Effector CD4-positive, alpha-beta T cell (primary cell): Measurements from ENCODE around the gene TCP11. TPM values are rescaled to one million over a fixed set of nuclear protein-coding genes. Genes with fewer than 3 reads are reported as not detected.

ENCODE experiments used
- DNase-seq: peaks from one replicate; pipeline ENCODE4 v3.0.0-alpha.2; 2020
- total RNA-seq: gene quantifications from one replicate; lab custom pipeline; 2026; lab: John Stamatoyannopoulos, UW

The TCP11 gene
- not detected for total RNA-seq

GRCh38 chr6:35141007-35141655 is at the start of gene TCP11:
TCP11 (minus strand) TSS chr6:35141339; CDS start chr6:35140870, 469 bp downstream.
- DNase-seq, result no peak

- no peak for DNase-seq
Observed at GRCh38 chr6:35190306-35190705, 49.2 kb upstream of the TCP11 start.

GRCh38 chr6:35188886-35189285 is 47.7 kb upstream of the TCP11 start:
- no peak for DNase-seq

- DNase-seq, result no peak
Observed at GRCh38 chr6:35186571-35186970, 45.4 kb upstream of the TCP11 start.

- no peak for DNase-seq
Observed at GRCh38 chr6:35185971-35186370, 44.8 kb upstream of the TCP11 start.

GRCh38 chr6:35185302-35185681 is 44.2 kb upstream of the TCP11 start:
- DNase-seq, result no peak

GRCh38 chr6:35184580-35185301 is 43.6 kb upstream of the TCP11 start:
- DNase-seq, result no peak

- DNase-seq, result no peak
Observed at GRCh38 chr6:35183935-35184334, 42.8 kb upstream of the TCP11 start.

GRCh38 chr6:35183281-35183680 is 42.1 kb upstream of the TCP11 start:
- no peak for DNase-seq

GRCh38 chr6:35181933-35182612 is 40.9 kb upstream of the TCP11 start:
- DNase-seq, result no peak

GRCh38 chr6:35181308-35181932 is 40.3 kb upstream of the TCP11 start:
- DNase-seq, result no peak

- no peak for DNase-seq
Observed at GRCh38 chr6:35179901-35180535, 38.9 kb upstream of the TCP11 start.

GRCh38 chr6:35178932-35179832 is 38.0 kb upstream of the TCP11 start:
- no peak for DNase-seq

GRCh38 chr6:35178012-35178411 is 36.9 kb upstream of the TCP11 start:
- no peak for DNase-seq

GRCh38 chr6:35177596-35177995 is 36.5 kb upstream of the TCP11 start:
- DNase-seq, result no peak

GRCh38 chr6:35177157-35177556 is 36.0 kb upstream of the TCP11 start:
- no peak for DNase-seq

- DNase-seq, result no peak
Observed at GRCh38 chr6:35176301-35177024, 35.3 kb upstream of the TCP11 start.

GRCh38 chr6:35174501-35174900 is 33.4 kb upstream of the TCP11 start:
- no peak for DNase-seq

- DNase-seq, result no peak
Observed at GRCh38 chr6:35174088-35174434, 32.9 kb upstream of the TCP11 start.

- no peak for DNase-seq
Observed at GRCh38 chr6:35173427-35174087, 32.4 kb upstream of the TCP11 start.

- DNase-seq, result no peak
Observed at GRCh38 chr6:35173044-35173426, 31.9 kb upstream of the TCP11 start.
